PC-9 (cell line): ENCODE measurements around the gene CTNNA3. TPM values are rescaled to one million over a fixed set of nuclear protein-coding genes. Genes with fewer than 3 reads are reported as not detected.

Experiments used
- BruUV-seq: library from RNA; stranded (reverse); fragments of 400-500 nt; replicated peaks from 2 replicates; lab custom pipeline; 2021; lab: Mats Ljungman, UMichigan
- CTCF ChIA-PET: fragments of 300-600 bp; sonication (Branson Sonifier 250); formaldehyde crosslinking; loops from one replicate; lab custom pipeline; 2022; ENCODE audit warnings: antibody characterized with exemption; lab: Charles Lee
- POLR2A ChIA-PET: fragments of 300-600 bp; sonication (Branson Sonifier 250); formaldehyde crosslinking; loops from one replicate; lab custom pipeline; 2022; ENCODE audit warnings: antibody characterized with exemption; ENCODE audit not compliant: unreplicated experiment; lab: Charles Lee
- DNase-seq, 2 experiments: peaks; one replicate each; pipeline versions ENCODE4 v3.0.0 to v3.0.0-alpha.2; 2015 to 2022; ENCODE audit warnings: mixed read lengths in 1 of 2
- H2AFZ ChIP-seq: fragments of 200-600 bp; sonication (generic); 2 replicates; pipeline ENCODE4 v1.8.1; 2017; ENCODE audit warnings: antibody characterized with exemption
- H3F3A ChIP-seq: fragments of 200-600 bp; sonication (generic); 2 replicates; pipeline ENCODE4 v1.8.1; 2017; ENCODE audit warnings: antibody characterized with exemption, mild to moderate bottlenecking, low read depth; ENCODE audit not compliant: insufficient read depth
- H3K27ac ChIP-seq: fragments of 200-600 bp; sonication (generic); 2 replicates; pipeline ENCODE4 v1.6.1; 2016; ENCODE audit warnings: mixed run types
- H3K27me3 ChIP-seq: fragments of 200-600 bp; sonication (generic); 2 replicates; pipeline ENCODE4 v1.6.1; 2016; ENCODE audit warnings: low read depth, mixed run types; ENCODE audit not compliant: insufficient read depth
- H3K36me3 ChIP-seq: fragments of 200-600 bp; sonication (generic); 2 replicates; pipeline ENCODE4 v1.6.1; 2016; ENCODE audit warnings: low read depth, mixed run types
- H3K4me1 ChIP-seq: fragments of 200-600 bp; sonication (generic); replicated peaks from 2 replicates; pipeline ENCODE4 v1.6.1; 2016; ENCODE audit warnings: mixed run types; ENCODE audit not compliant: insufficient read depth
- H3K4me2 ChIP-seq: fragments of 200-600 bp; sonication (generic); 2 replicates; pipeline ENCODE4 v1.6.1; 2017; ENCODE audit warnings: mixed run types
- H3K4me3 ChIP-seq: fragments of 200-600 bp; sonication (generic); 2 replicates; pipeline ENCODE4 v1.6.1; 2016; ENCODE audit warnings: mixed run types
- H3K79me2 ChIP-seq: fragments of 200-600 bp; sonication (generic); 2 replicates; pipeline ENCODE4 v1.6.1; 2017; ENCODE audit warnings: low read depth, mixed run types
- H3K9me2 ChIP-seq: fragments of 200-600 bp; sonication (generic); 2 replicates; pipeline ENCODE4 v1.8.1; 2017; ENCODE audit warnings: mild to moderate bottlenecking; ENCODE audit not compliant: insufficient read depth
- H3K9me3 ChIP-seq: fragments of 200-600 bp; sonication (generic); 2 replicates; pipeline ENCODE4 v1.8.1; 2016; ENCODE audit warnings: low read depth; ENCODE audit not compliant: insufficient read depth
- H4K20me1 ChIP-seq: fragments of 200-600 bp; sonication (generic); 2 replicates; pipeline ENCODE4 v1.8.1; 2017; ENCODE audit not compliant: insufficient read depth
- EZH2 ChIP-seq: fragments of 200-600 bp; sonication (generic); IDR thresholded peaks from 2 replicates; pipeline ENCODE4 v1.8.0; 2017; ENCODE audit warnings: antibody characterized with exemption, low read depth
- intact Hi-C: fragments of 100-400 bp; cut with micrococcal nuclease; formaldehyde crosslinking; loops from one replicate; pipeline ENCODE4 v1.10.0; 2022; ENCODE audit not compliant: unreplicated experiment
- total RNA-seq: library from RNA; stranded (reverse); gene quantifications from 2 replicates; pipeline ENCODE4 v1.2.3, GENCODE V29; 2021
- TF ChIP-seq, protein P1 (sequence below): fragments of 200-600 bp; sonication (generic); conservative IDR thresholded peaks from 2 replicates; pipeline ENCODE4 v1.6.1; 2017; ENCODE audit warnings: mixed run types, antibody characterized with exemption, mild to moderate bottlenecking, moderate library complexity

CTNNA3 gene
- total RNA-seq, 1 experiment from 2014 or later = not detected

DNA sequence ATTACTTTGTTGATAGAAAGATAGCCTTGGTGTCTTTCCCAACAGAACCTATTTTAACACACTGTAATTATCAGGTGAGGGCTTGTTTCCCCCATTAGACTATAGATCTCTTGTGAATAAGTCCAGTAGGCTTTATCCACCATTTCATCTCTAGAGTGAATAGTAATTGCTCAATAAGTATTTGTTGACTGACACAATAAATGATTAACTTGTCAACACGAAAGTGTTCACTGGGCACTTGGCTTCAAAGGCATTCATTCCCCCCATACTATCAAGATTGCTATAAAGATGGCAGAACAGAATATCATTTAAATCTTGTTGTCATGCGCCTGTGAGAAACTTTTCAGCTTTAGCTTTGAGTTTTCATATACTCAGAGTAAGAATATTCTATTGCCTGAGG, 1194.6 kb downstream of the CTNNA3 start:
- Histone ChIP-seq H3K9me3 (no peaks in the 10 kb centered on the region), H3K4me3 (no peak overlapping the region), H3K36me3 (no peaks in the 10 kb centered on the region), H3K4me2 (no peak overlapping the region), H3K27ac (no peak overlapping the region), H3K9me2 (no peaks in the 10 kb centered on the region), H3K27me3 (no peaks in the 10 kb centered on the region), H3F3A (no peaks in the 10 kb centered on the region), H3K79me2 (no peaks in the 10 kb centered on the region), H4K20me1 (no peaks in the 10 kb centered on the region), H2AFZ (no peak overlapping the region), H3K4me1 (no peaks in the 10 kb centered on the region)
- DNase-seq = no peak
- intact Hi-C loops = loop anchor here (10.0 kb wide), 1 partner anchor 423 kb away; the partner anchor contains the start of gene LRRTM3
- no TSS peak for BruUV-seq
- ChIA-PET POLR2A (no interaction called here), CTCF (no interaction called here)
- no peak for TF ChIP-seq EZH2
- TF ChIP-seq, protein P1, sequence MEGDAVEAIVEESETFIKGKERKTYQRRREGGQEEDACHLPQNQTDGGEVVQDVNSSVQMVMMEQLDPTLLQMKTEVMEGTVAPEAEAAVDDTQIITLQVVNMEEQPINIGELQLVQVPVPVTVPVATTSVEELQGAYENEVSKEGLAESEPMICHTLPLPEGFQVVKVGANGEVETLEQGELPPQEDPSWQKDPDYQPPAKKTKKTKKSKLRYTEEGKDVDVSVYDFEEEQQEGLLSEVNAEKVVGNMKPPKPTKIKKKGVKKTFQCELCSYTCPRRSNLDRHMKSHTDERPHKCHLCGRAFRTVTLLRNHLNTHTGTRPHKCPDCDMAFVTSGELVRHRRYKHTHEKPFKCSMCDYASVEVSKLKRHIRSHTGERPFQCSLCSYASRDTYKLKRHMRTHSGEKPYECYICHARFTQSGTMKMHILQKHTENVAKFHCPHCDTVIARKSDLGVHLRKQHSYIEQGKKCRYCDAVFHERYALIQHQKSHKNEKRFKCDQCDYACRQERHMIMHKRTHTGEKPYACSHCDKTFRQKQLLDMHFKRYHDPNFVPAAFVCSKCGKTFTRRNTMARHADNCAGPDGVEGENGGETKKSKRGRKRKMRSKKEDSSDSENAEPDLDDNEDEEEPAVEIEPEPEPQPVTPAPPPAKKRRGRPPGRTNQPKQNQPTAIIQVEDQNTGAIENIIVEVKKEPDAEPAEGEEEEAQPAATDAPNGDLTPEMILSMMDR = no peak

DNA sequence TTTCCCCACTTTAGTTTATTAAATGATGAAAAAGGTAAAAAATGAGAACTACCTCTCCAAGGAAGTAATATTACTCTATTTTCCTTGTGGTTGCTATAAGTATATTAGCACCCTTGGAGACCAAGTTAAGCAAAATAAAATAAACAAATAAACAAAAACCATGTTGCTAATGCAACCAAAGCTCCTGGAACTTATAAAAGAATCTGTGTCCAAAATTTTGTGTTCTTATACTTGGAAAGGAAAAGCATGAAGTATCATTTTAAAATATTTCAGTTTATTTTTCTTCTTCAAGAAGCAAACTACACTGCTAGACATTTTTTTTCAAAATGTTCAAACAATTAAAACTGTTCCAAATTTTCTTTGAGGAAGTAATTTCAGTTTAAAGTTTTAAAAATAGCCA, 1212.0 kb downstream of the CTNNA3 start:
- Histone ChIP-seq H4K20me1 (no peaks in the 10 kb centered on the region), H3K4me1 (no peaks in the 10 kb centered on the region), H3K36me3 (no peaks in the 10 kb centered on the region), H3K9me2 (no peaks in the 10 kb centered on the region), H3K27ac (no peak overlapping the region), H3F3A (no peaks in the 10 kb centered on the region), H3K9me3 (no peaks in the 10 kb centered on the region; the same call in 1 of the 2 replicates), H2AFZ (no peak overlapping the region), H3K4me3 (no peak overlapping the region), H3K79me2 (no peaks in the 10 kb centered on the region), H3K27me3 (no peaks in the 10 kb centered on the region), H3K4me2 (no peak overlapping the region)
- TF ChIP-seq, protein P1 = no peak
- no peak for TF ChIP-seq EZH2
- CTCF ChIA-PET = no interaction called here
- DNase-seq = no peak
- intact Hi-C loops = no loop called here
- POLR2A ChIA-PET = no interaction called here
- BruUV-seq = no TSS peak

DNA sequence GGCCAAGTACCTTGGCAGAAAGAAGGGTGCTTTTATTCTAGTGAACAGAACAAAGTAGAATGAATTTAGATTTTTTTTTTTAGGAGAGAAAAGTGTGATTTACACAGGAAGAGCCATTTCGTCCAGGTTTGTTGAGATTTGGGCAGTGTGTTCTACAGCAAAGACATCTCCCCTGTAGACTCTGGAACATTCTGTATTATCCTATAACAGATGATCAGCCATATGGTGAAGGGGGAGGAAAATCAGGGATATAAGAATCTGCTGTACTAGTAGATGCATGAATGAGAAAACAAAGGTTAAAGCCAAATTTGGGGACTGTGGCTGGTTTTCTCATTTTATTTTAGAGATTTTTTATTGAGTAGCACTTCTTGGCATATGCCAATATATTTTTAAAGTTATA, 1223.8 kb downstream of the CTNNA3 start:
- Histone ChIP-seq H3K9me2 (no peaks in the 10 kb centered on the region), H3K4me3 (no peak overlapping the region), H3K27me3 (no peaks in the 10 kb centered on the region), H3K36me3 (no peaks in the 10 kb centered on the region), H3K4me2 (no peak overlapping the region), H3F3A (no peaks in the 10 kb centered on the region), H3K9me3 (no peaks in the 10 kb centered on the region), H3K27ac (no peak overlapping the region), H3K79me2 (no peaks in the 10 kb centered on the region), H4K20me1 (no peaks in the 10 kb centered on the region), H3K4me1 (no peaks in the 10 kb centered on the region), H2AFZ (no peak overlapping the region)
- CTCF ChIA-PET = no interaction called here
- TF ChIP-seq, protein P1 = no peak
- no peak for TF ChIP-seq EZH2
- POLR2A ChIA-PET = no interaction called here
- DNase-seq = no peak
- BruUV-seq = no TSS peak
- intact Hi-C loops = no loop called here
